ENCODE data around the gene PAQR9.

Gene PAQR9

DNA sequence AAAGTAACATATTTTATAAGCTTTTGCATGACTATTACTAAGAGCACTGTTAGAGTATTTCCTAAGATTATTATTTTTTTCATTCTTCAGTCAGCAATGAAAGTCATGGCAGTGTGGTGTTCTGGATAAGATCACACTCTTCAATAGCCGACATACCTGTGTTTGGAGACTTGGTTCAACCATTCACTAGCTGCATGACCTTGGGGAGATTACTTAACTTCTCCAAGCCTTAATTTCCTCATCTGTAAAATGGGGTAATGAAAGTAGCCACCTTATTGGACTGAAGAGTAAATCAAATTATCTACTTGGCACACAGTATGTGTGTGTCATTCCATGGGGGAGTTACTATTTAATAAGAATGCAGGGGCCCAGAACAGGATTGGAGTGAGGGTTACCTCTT, 50.0 kb downstream of the PAQR9 start:
- no peak for DNase-seq

DNA sequence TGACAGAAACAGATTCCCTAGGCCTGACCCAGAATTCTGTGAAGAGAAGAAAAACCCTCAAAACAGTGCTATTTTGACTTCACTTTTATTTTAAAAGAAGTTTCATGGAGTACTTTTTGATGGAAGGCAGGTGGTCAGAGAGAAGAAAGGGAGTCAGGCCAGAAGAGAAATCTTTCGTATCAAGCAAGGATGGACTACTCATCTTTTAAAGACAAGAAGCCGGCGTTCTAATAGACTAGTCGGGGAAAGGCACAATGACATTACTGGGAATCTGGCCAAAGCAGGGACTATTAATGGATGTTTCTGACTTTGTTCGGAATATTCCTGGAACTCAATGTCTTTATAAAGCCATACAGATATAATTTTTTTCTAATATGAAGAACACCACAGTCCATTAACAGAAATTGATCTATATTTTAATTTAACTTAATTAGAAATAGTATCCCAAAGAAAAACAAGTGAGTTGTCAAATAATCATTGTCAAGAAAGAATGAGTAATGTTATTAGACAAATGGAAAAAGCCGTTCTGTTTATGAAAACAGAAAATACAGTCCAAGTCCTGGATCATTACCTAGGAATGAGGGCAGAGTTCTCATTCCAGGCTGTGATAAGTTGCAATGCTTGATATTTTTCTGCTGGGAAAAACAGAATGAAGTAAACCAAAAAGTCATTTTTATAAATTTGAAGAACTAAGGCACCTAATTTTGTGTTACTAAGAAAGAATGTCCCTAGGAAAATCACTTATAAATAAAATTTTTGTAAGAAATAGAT, 50.9 kb downstream of the PAQR9 start:
- no peak for DNase-seq
